ENCODE measurements around the gene KANSL1. TPM values are rescaled to one million over a fixed set of nuclear protein-coding genes. Genes with fewer than 3 reads are reported as not detected.

KANSL1 gene
- total and polyA plus RNA-seq, 9 of the 15 experiments (the other 6 are each of a cell fraction or from before 2014, with no cell fraction given) = 3.6 to 55.4 (median 31.8) TPM

- TF ChIP-seq DIDO1 (tag; IDR thresholded peaks at IDR 0.05; ENCODE audit: low read depth) (no peak), RHOXF2B (CRISPR knock-in tag; conservative IDR thresholded peaks at IDR 0.05) (no peak), ZNF12 (CRISPR knock-in tag; IDR thresholded peaks at IDR 0.05) (no peak), ZNF121 (CRISPR knock-in tag; conservative IDR thresholded peaks at IDR 0.05) (no peak), ZNF764 (CRISPR knock-in tag; IDR thresholded peaks at IDR 0.05; ENCODE audit: low read depth) (0 out of 2 replicates have a peak, but pooled peaks have one; percentile 36), FOXP1 (CRISPR knock-in tag; IDR thresholded peaks at IDR 0.05) (0 out of 2 replicates have a peak, but pooled peaks have one; percentile 60), MCM3 (IDR thresholded peaks at IDR 0.05) (no peak), BHLHE40 (IDR thresholded peaks at IDR 0.05; ENCODE audit: low read length) (peak; percentile 87), ZNF695 (CRISPR knock-in tag; IDR thresholded peaks at IDR 0.05) (no peak), ZNF224 (CRISPR knock-in tag; IDR thresholded peaks at IDR 0.05) (no peak), COPS2 (conservative IDR thresholded peaks at IDR 0.05) (no peak), PATZ1 (CRISPR knock-in tag; IDR thresholded peaks at IDR 0.05; ENCODE audit: borderline replicate concordance) (no peak), ZNF644 (tag; IDR thresholded peaks at IDR 0.05; ENCODE audit: low read depth) (no peak), KLF16 (IDR thresholded peaks at IDR 0.05) (no peak), SNAPC5 (CRISPR knock-in tag; IDR thresholded peaks at IDR 0.05) (no peak), ZNF76 (CRISPR knock-in tag; IDR thresholded peaks at IDR 0.05; ENCODE audit: borderline replicate concordance) (no peak), ETS2 (tag; IDR thresholded peaks at IDR 0.05; ENCODE audit: borderline replicate concordance, poor library complexity, severe bottlenecking) (no peak), CC2D1A (IDR thresholded peaks at IDR 0.05) (peak; percentile 24; the same call in 1 of the 2 replicates), ZFP36 (IDR thresholded peaks at IDR 0.05; ENCODE audit: low read depth, low read length, partially characterized antibody) (no peak), PTTG1 (tag; IDR thresholded peaks at IDR 0.05; ENCODE audit: low read depth) (no peak), ZBTB8A (IDR thresholded peaks at IDR 0.05; ENCODE audit: partially characterized antibody) (no peak), ZNF780A (CRISPR knock-in tag; IDR thresholded peaks at IDR 0.05) (0 out of 2 replicates have a peak, but pooled peaks have one; percentile 26), ZNF584 (CRISPR knock-in tag; IDR thresholded peaks at IDR 0.05; ENCODE audit: low read depth) (no peak), MAX (CRISPR knock-in tag; IDR thresholded peaks at IDR 0.05) (peak; percentile 52; the same call in 1 of the 2 replicates), SAFB (IDR thresholded peaks at IDR 0.05; ENCODE audit: borderline replicate concordance, low read depth, low read length) (no peak), ZFP30 (CRISPR knock-in tag; IDR thresholded peaks at IDR 0.05; ENCODE audit: borderline replicate concordance) (no peak), MCM5 (IDR thresholded peaks at IDR 0.05; ENCODE audit: low read depth) (no peak), RBM39 (optimal IDR thresholded peaks at IDR 0.05; ENCODE audit: low read depth, low read length) (no peak), KDM2B (CRISPR knock-in tag; IDR thresholded peaks at IDR 0.05) (no peak), HCFC1 (IDR thresholded peaks at IDR 0.05; ENCODE audit: low read depth, low read length) (no peak)
Measured at GRCh38 chr17:46191322-46192188, 1.7 kb downstream of the KANSL1 start (continued).

All from K562 (cell line).